C4-2B (cell line): ENCODE results near the gene TRRAP.
"Not testable (repeated sequence)": the region's sequence is repeated elsewhere in the genome, so short reads cannot be mapped to it uniquely, and the experiment has no call there.

ENCODE experiments used
- H3K27ac ChIP-seq: fragments of 450-650 bp; 2 replicates; pipeline ENCODE4 v1.5.1; 2017
- CTCF ChIP-seq: fragments of 450-650 bp; conservative IDR thresholded peaks from 2 replicates; pipeline ENCODE4 v1.5.1; 2017; ENCODE audit warnings: mild to moderate bottlenecking
- ZFX ChIP-seq: fragments of 450-650 bp; IDR thresholded peaks from 2 replicates; pipeline ENCODE4 v1.6.1; 2017

The TRRAP gene

DNA sequence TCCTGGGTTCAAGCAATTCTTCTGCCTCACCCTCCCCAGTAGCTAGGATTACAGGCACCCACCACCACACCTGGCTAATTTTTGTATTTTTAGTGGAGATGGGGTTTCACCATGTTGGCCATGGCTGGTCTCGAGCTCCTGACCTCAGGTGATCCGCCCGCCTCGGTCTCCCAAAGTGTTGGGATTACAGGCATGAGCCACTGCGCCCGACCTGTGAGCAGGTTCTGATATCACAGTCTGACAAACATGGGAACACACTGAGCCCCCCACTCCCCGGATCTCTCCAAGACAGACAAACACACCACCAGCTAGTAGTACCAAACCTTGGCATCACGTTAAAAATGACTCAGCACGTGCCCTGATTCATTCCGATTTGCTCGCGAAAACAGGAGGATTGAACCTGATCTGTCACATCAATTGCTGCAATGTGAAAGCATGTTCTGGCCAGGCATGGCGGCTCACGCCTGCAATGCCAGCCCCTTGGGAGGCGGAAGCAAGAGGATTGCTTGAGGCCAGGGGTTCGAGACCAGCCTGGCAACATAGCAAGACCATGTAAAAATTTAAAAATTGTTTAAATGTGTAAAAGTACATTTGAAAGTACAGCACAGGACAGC is 159.1 kb downstream of the TRRAP start:
- H3K27ac ChIP-seq, result no peak overlapping the region
- TF ChIP-seq CTCF (no peak), ZFX (no peak)

GRCh38 chr7:99038086-99038855 is 159.9 kb downstream of the TRRAP start:
- TF ChIP-seq ZFX (no peak), CTCF (no peak)
- no peak overlapping the region for H3K27ac ChIP-seq

DNA sequence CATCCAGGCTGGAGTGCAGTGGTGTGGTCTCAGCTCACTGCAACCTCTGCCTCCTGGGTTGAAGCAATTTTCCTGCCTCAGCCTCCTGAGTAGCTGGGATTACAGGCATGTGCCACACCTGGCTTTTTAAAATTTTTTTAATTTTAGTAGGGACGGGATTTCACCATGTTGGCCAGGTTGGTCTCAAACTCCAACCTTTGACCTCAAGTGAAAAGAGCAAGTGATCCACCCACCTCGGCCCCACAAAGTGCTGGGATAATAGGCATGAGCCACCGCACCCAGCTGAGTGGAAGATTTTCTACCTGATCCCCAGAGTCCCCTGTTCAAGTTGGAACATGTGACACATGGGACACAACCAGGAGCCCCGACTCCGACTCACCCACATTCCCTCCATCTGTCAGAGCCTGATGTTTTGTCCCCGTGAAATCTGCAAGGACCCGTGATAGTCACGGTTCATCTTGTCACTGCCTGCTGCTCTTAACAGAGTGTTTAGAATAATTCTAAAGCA is 161.1 kb downstream of the TRRAP start:
- H3K27ac ChIP-seq, result no peak overlapping the region
- TF ChIP-seq ZFX, result no peak
- TF ChIP-seq CTCF, result no peak

DNA sequence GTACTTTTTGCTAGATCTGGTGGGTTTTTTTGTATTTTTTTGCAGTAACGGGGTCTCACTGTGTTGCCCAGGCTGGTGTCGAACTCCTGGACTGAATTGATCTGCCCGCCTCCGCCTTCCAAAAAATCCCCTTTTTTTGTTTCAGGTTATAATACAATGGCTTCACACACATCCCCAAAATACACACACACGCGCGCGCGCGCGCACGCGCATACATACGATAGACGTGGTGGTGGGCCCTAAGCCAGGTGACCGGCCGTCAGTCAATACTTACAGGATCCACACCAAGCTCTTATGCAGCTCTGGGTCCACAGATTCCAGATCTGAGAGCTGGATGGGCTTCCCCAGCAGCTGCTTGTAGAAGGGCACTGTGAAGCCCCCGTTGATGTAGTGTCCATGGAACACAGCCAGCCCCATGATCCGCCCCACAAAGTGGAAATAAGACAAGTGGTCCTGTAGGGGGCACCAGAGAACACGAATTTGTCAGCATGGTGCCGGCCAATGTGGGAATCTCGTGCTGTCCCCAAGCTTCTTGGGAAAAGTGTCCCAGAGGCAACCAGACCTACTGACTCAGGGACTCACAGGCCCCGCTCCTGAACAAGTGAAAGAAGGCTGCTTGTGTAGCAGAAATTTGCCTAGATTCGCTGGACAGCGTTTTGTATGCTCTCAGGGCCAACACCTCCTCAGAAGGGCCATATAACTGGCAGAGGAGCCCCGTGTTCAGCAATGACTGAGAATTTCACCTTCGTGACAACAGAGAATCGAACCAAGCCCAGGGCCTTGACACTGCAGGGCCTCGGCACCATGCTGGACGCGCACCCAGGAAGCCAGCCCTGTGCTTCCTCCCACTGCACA is 162.0 kb downstream of the TRRAP start:
- TF ChIP-seq ZFX (no peak), CTCF (peak; percentile 89)
- no peak overlapping the region for H3K27ac ChIP-seq

GRCh38 chr7:99041526-99041925 is 163.2 kb downstream of the TRRAP start:
- no peak overlapping the region for H3K27ac ChIP-seq
- no peak for TF ChIP-seq CTCF
- TF ChIP-seq ZFX, result no peak

GRCh38 chr7:99042957-99043356 is 164.6 kb downstream of the TRRAP start:
- no peak for TF ChIP-seq ZFX
- no peak for TF ChIP-seq CTCF
- H3K27ac ChIP-seq, result no peak overlapping the region

GRCh38 chr7:99044858-99045257 is 166.5 kb downstream of the TRRAP start:
- not testable (repeated sequence) for H3K27ac ChIP-seq

DNA sequence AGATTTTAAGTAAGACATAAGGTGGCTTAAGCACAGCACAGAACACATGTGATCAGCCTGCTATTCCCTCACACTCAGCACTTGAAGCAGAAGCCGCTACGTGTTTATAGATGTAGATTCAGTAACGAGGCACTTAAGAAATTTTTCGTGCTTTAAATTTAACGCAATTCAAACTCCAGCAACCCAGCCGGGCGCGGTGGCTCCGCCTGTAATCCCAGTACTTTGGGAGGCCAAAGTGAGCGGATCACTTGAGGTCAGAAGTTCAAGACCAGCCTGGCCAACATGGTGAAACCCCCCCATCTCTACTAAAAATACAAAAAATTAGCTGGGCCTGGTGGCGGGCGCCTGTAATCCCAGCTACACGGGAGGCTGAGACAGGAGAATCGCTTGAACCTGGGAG is 167.9 kb downstream of the TRRAP start:
- not testable (repeated sequence) for H3K27ac ChIP-seq
